Astrocyte (in vitro differentiated cells and primary cell): Measurements from ENCODE around the gene IGF1R. TPM values are rescaled to one million over a fixed set of nuclear protein-coding genes. Genes with fewer than 3 reads are reported as not detected.

ENCODE experiments used
- DNase-seq: peaks from one replicate; pipeline ENCODE4 v3.0.0-alpha.2; 2010; ENCODE audit warnings: low read depth
- FAIRE-seq: peaks from 2 replicates; lab custom pipeline; 2011; peaks lifted over from hg19 to GRCh38; lab: Jason Lieb, UNC
- H2AFZ ChIP-seq: 2 replicates; pipeline ENCODE4 v1.6.0; 2012; ENCODE audit warnings: low read depth, low read length, inconsistent platforms
- H3K27ac ChIP-seq: 2 replicates; pipeline ENCODE4 v1.5.1; 2011; ENCODE audit warnings: low read depth, low read length, inconsistent platforms
- H3K27me3 ChIP-seq: 2 replicates; pipeline ENCODE4 v1.6.0; 2011; ENCODE audit warnings: low read length, inconsistent platforms; ENCODE audit not compliant: insufficient read depth
- H3K36me3 ChIP-seq: 2 replicates; pipeline ENCODE4 v1.5.1; 2011; ENCODE audit warnings: low read length, inconsistent platforms; ENCODE audit not compliant: insufficient read depth
- H3K4me1 ChIP-seq: 2 replicates; pipeline ENCODE4 v1.5.1; 2011; ENCODE audit warnings: low read length, inconsistent platforms; ENCODE audit not compliant: insufficient read depth
- H3K4me2 ChIP-seq: 2 replicates; pipeline ENCODE4 v1.6.0; 2012; ENCODE audit warnings: low read length, inconsistent platforms
- H3K4me3 ChIP-seq: 2 replicates; pipeline ENCODE4 v1.5.1; 2011; ENCODE audit warnings: low read depth, mild to moderate bottlenecking, low read length, inconsistent platforms; ENCODE audit not compliant: insufficient read depth
- H3K79me2 ChIP-seq: 2 replicates; pipeline ENCODE4 v1.6.0; 2012; ENCODE audit warnings: mild to moderate bottlenecking, low read length, inconsistent platforms; ENCODE audit not compliant: insufficient read depth
- H3K9ac ChIP-seq: 2 replicates; pipeline ENCODE4 v1.6.0; 2012; ENCODE audit warnings: mild to moderate bottlenecking, low read length, inconsistent platforms
- H3K9me3 ChIP-seq: 2 replicates; pipeline ENCODE4 v1.5.1; 2012; ENCODE audit warnings: low read depth, mild to moderate bottlenecking, low read length, inconsistent platforms; ENCODE audit not compliant: insufficient read depth
- H4K20me1 ChIP-seq: 2 replicates; pipeline ENCODE4 v1.6.0; 2012; ENCODE audit warnings: low read length, inconsistent platforms; ENCODE audit not compliant: insufficient read depth
- H3K27ac Mint-ChIP-seq: one replicate; pipeline ENCODE4 v1.8.0; 2021; ENCODE audit warnings: mild to moderate bottlenecking, mixed read lengths; ENCODE audit not compliant: unreplicated experiment
- H3K27me3 Mint-ChIP-seq: one replicate; pipeline ENCODE4 v1.8.0; 2021; ENCODE audit warnings: low read depth, mixed read lengths; ENCODE audit not compliant: unreplicated experiment
- H3K36me3 Mint-ChIP-seq: one replicate; pipeline ENCODE4 v1.8.0; 2021; ENCODE audit warnings: low read depth, mixed read lengths; ENCODE audit not compliant: unreplicated experiment
- H3K4me1 Mint-ChIP-seq: one replicate; pipeline ENCODE4 v1.8.0; 2021; ENCODE audit warnings: low read depth, mixed read lengths; ENCODE audit not compliant: unreplicated experiment
- H3K4me3 Mint-ChIP-seq: one replicate; pipeline ENCODE4 v1.8.0; 2021; ENCODE audit warnings: mild to moderate bottlenecking, moderate library complexity, mixed read lengths; ENCODE audit not compliant: unreplicated experiment
- H3K9me3 Mint-ChIP-seq: one replicate; pipeline ENCODE4 v1.8.0; 2021; ENCODE audit warnings: mild to moderate bottlenecking, mixed read lengths; ENCODE audit not compliant: unreplicated experiment
- CTCF ChIP-seq: IDR thresholded peaks from 2 replicates; pipeline ENCODE4 v1.5.1; 2011; ENCODE audit warnings: low read depth, mild to moderate bottlenecking, inconsistent platforms, low read length, moderate library complexity; ENCODE audit not compliant: insufficient read depth
- EZH2 ChIP-seq: IDR thresholded peaks from 2 replicates; pipeline ENCODE4 v1.6.1; 2012; ENCODE audit warnings: mild to moderate bottlenecking, low read length, inconsistent platforms; ENCODE audit not compliant: insufficient read depth
- total RNA-seq: library from RNA; stranded (reverse); gene quantifications from 2 replicates; pipeline ENCODE4 v1.2.1, GENCODE V29; 2021

The IGF1R gene
- total RNA-seq, 1 donor from 2014 or later = 270 TPM

GRCh38 chr15:98823012-98823458 lies 174.7 kb downstream of the IGF1R start:
- H3K9me3 ChIP-seq = no peaks in the 10 kb centered on the region
- H3K4me2 ChIP-seq = peak overlapping the region; percentile 67
- H3K4me3 ChIP-seq = no peak overlapping the region
- Mint-ChIP-seq H3K4me1 (peaks cover 18% of the 10 kb centered on the region), H3K36me3 (peaks cover 23% of the 10 kb centered on the region), H3K27me3 (no peaks in the 10 kb centered on the region), H3K9me3 (no peaks in the 10 kb centered on the region), H3K27ac (peak overlapping the region; percentile 38), H3K4me3 (no peak overlapping the region)
- no peak for TF ChIP-seq CTCF
- no peak for TF ChIP-seq EZH2
- peak overlapping the region; percentile 64 for H3K27ac ChIP-seq
- H4K20me1 ChIP-seq = peaks cover 54% of the 10 kb centered on the region
- H3K79me2 ChIP-seq = peaks cover 84% of the 10 kb centered on the region
- H2AFZ ChIP-seq = no peak overlapping the region
- H3K27me3 ChIP-seq = no peaks in the 10 kb centered on the region
- DNase-seq (peak; percentile 90), FAIRE-seq (peak; percentile 91)
- peak overlapping the region; percentile 52 for H3K9ac ChIP-seq
- H3K4me1 ChIP-seq = peaks cover 15% of the 10 kb centered on the region
- no peaks in the 10 kb centered on the region for H3K36me3 ChIP-seq

- Mint-ChIP-seq H3K4me3 (no peak overlapping the region), H3K27me3 (no peaks in the 10 kb centered on the region), H3K27ac (peak overlapping the region; percentile 60), H3K9me3 (peaks cover 3% of the 10 kb centered on the region), H3K36me3 (peaks cover 26% of the 10 kb centered on the region), H3K4me1 (peaks cover 18% of the 10 kb centered on the region)
- H3K4me1 ChIP-seq = peaks cover 15% of the 10 kb centered on the region
- peak overlapping the region; percentile 64 for H3K27ac ChIP-seq
- peaks cover 85% of the 10 kb centered on the region for H3K79me2 ChIP-seq
- no peak for FAIRE-seq
- TF ChIP-seq CTCF (no peak), EZH2 (no peak)
- H3K4me3 ChIP-seq = no peak overlapping the region
- no peaks in the 10 kb centered on the region for H3K27me3 ChIP-seq
- H3K36me3 ChIP-seq = no peaks in the 10 kb centered on the region
- no peak overlapping the region for H3K9ac ChIP-seq
- H3K4me2 ChIP-seq = peak overlapping the region; percentile 67
- DNase-seq = no peak
- H4K20me1 ChIP-seq = peaks cover 54% of the 10 kb centered on the region
- H2AFZ ChIP-seq = no peak overlapping the region
- no peaks in the 10 kb centered on the region for H3K9me3 ChIP-seq
Observed at GRCh38 chr15:98823616-98824015, 175.3 kb downstream of the IGF1R start.

GRCh38 chr15:98824595-98824994 lies 176.3 kb downstream of the IGF1R start:
- no peaks in the 10 kb centered on the region for H3K27me3 Mint-ChIP-seq
- peaks cover 18% of the 10 kb centered on the region for H3K4me1 Mint-ChIP-seq
- no peak overlapping the region for H2AFZ ChIP-seq
- FAIRE-seq (no peak), DNase-seq (no peak)
- H3K9me3 ChIP-seq = peaks cover 2% of the 10 kb centered on the region
- H3K27ac ChIP-seq = no peak overlapping the region
- no peak overlapping the region for H3K4me2 ChIP-seq
- no peak overlapping the region for H3K4me3 ChIP-seq
- H3K36me3 ChIP-seq = no peaks in the 10 kb centered on the region
- H4K20me1 ChIP-seq = peaks cover 52% of the 10 kb centered on the region
- H3K4me3 Mint-ChIP-seq = no peak overlapping the region
- peaks cover 31% of the 10 kb centered on the region for H3K36me3 Mint-ChIP-seq
- peak overlapping the region; percentile 60 for H3K27ac Mint-ChIP-seq
- H3K9me3 Mint-ChIP-seq = peaks cover 8% of the 10 kb centered on the region
- no peaks in the 10 kb centered on the region for H3K27me3 ChIP-seq
- peaks cover 15% of the 10 kb centered on the region for H3K4me1 ChIP-seq
- H3K79me2 ChIP-seq = peaks cover 85% of the 10 kb centered on the region
- no peak overlapping the region for H3K9ac ChIP-seq
- no peak for TF ChIP-seq CTCF
- no peak for TF ChIP-seq EZH2
